Mesangial cell (primary cell): ENCODE results near the gene DHX15. TPM values are rescaled to one million over a fixed set of nuclear protein-coding genes. Genes with fewer than 3 reads are reported as not detected.

ENCODE experiments used
- total RNA-seq: library from RNA; depleted of rRNA; stranded (reverse); fragments of >200 nt; gene quantifications from 2 replicates; pipeline ENCODE4 v1.2.3, GENCODE V29; 2015

Gene DHX15
- 48.9 and 92.1 TPM in 2 replicates for total RNA-seq

DNA sequence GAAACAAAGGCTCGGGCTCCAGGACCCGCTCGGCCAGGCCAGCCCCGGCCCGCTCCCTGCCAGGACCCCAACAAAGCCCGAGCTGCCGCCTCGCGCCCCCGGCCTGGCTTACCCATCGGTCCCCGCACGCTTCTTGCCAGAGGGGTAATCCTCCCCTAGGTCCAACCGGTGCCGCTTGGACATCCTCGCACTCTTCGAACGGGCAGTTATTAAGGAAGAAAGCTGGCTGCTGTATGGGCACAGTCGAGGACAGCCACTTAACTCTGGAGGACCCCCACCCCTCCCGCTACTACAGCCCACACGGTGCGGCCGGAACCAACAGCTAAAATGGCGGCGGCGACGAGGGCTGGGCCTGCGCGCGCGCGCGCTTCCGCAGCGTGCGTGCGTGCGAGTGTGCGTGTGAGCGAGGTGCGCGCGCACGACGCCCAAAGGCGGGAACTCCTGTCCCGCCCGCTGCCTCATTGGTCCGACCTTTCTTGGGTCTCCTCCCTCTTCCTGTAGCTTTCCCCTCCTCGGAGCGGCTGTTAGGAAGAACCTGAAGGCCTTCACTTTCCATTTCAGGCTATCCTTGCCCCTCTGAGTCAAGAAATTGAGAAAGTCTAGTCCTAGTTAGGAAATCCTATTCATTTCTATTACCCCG, at the start of gene DHX15:
DHX15 (minus strand) TSS at position 344 of the 640 bp plus-strand sequence; CDS start at position 183, 161 bp downstream.

Other genes starting within 250 kb of the DHX15 start
- 0.65 and 2.5 TPM in 2 replicates for gene SOD3, start 211.0 kb upstream of the DHX15 start, total RNA-seq